GM19238 (cell line): ENCODE data around the gene ZNF441.
"Not testable (repeated sequence)": the region's sequence is repeated elsewhere in the genome, so short reads cannot be mapped to it uniquely, and the experiment has no call there.

ENCODE experiments used
- DNase-seq: peaks from one replicate; pipeline ENCODE4 v3.0.0; 2011; ENCODE audit warnings: low spot score; ENCODE audit not compliant: insufficient read length

ZNF441 gene

GRCh38 chr19:11780431-11781020, 13.7 kb downstream of the ZNF441 start:
- DNase-seq = no peak

DNA sequence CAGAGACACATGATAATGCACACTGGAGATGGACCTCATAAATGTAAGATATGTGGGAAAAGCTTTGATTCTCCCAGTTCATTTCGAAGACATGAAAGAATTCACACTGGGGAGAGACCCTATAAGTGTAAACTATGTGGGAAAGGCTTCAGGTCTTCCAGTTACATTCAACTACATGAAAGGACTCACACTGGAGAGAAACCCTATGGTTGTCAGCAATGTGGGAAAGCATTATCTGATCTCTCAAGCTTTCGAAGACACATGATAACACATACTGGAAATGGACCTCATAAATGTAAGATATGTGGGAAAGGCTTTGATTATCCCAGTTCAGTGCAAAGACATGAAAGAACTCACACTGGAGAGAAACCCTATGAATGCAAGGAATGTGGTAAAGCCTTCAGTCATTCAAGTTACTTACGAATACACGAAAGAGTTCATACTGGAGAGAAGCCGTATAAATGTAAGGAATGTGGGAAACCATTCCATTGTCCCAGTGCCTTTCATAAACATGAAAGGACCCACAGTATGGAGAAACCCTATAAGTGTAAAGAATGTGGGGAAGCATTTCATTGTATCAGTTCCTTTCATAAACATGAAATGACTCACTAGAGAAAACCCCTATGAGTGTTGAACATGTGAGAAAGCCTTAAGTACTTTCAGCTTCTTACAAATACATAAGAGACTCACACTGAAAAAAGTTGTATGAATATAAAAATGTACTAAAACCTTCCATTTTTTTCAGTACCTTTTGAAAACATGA, 14.7 kb downstream of the ZNF441 start:
- DNase-seq = no peak

- DNase-seq = no peak
These were observed 17.0 kb downstream of the ZNF441 start for GRCh38 chr19:11783767-11784166.

DNA sequence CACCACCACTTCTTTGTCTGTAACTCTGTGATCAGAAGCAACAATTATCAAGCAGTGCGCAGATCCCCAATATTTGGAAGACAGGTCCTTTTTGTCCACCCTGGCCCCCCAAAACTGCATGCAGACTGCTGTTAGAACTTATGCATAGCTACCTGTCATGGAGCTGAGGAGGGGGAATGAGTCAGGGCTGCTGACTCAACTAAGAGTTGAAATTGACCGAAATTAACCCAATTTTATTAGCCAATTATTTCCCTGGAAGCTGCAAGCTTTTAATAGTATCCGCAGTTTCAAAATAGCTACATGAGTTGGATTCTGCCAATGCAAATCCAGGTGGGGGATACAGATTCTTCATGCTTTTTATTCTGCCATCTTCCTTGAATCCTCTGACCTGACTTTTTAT, 17.6 kb downstream of the ZNF441 start:
- no peak for DNase-seq

- no peak for DNase-seq
These were observed 20.7 kb downstream of the ZNF441 start for GRCh38 chr19:11787536-11787935.

- no peak for DNase-seq
These were observed 26.1 kb downstream of the ZNF441 start for GRCh38 chr19:11792942-11793341.

DNA sequence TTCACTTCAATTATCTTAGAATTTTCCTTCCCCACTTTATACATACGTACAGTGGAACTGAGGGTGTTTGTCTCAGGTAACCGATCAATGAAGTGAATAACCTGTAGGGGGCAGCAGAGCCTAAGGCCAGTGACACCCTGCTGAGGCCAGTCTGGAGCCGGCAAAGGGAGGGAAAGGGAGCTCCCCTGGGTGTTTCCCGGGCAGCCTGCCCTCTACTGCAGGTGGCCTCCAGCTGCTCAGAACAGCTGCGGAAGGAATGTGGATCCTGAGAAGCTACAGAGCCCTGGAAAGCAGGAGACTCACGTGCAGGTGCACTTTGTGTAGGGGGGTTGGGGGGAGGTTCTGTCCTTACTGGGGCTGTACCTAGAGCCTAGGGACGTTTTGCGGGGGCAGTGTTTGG, 30.7 kb downstream of the ZNF441 start:
- DNase-seq = peak; percentile 61

GRCh38 chr19:11798391-11799330, 31.9 kb downstream of the ZNF441 start, which contains the start of gene ZNF491:
Gene ZNF491 (plus strand): TSS chr19:11798523. CDS start chr19:11805954, 7,431 bp downstream.
- peak; percentile 93 for DNase-seq

DNA sequence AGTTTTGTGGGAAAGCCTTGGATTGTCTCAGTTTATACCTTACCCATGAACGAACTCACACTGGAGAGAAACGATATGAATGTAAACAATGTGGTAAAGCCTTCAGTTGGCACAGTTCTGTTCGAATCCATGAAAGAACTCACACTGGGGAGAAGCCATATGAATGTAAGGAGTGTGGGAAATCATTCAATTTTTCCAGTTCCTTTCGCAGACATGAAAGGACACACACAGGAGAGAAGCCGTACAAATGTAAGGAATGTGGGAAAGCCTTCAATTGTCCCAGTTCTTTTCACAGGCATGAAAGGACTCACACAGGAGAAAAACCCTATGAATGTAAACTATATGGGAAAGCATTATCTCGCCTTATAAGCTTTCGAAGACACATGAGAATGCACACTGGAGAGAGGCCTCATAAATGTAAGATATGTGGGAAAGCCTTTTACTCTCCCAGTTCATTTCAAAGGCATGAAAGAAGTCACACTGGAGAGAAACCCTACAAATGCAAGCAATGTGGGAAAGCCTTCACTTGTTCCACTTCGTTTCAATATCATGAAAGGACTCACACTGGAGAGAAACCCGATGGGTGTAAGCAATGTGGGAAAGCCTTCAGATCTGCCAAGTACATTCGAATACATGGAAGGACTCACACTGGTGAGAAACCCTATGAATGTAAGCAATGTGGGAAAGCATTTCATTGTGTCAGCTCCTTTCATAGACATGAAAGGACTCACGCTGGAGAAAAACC, 39.7 kb downstream of the ZNF441 start:
- no peak for DNase-seq

DNA sequence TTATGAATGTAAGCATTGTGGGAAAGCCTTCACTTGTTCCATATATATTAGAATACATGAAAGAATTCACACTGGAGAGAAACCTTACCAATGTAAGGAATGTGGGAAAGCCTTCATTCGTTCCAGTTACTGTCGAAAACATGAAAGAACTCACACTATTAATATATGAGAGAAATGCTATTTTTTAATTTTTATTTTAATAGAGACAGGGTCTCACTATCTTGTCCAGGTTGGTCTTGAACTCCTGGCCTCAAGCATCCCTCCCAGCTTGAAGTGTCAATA, 40.2 kb downstream of the ZNF441 start:
- DNase-seq = no peak

GRCh38 chr19:11813703-11814028, 46.9 kb downstream of the ZNF441 start:
- no peak for DNase-seq

GRCh38 chr19:11814029-11814699, 47.4 kb downstream of the ZNF441 start, which contains the start of gene ZNF440:
Gene ZNF440 (plus strand): TSS chr19:11814273. CDS start chr19:11814448, 175 bp downstream.
- peak; percentile 94 for DNase-seq

DNA sequence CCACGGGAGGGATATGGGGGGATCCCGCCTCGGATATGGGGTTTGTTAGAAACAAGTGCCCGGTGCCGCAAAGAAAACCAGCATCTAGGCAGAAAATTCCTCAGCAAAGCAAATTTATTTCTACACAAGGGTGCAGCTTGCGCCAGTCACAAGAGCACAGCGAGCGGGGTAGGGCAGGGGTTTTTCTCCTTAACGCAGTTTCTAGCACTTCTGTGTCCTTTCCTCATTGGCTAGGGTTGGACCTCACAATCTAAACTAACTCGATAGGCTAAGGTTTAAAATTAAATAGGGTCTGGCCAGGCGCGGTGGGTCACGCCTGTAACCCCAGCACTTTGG, 47.9 kb downstream of the ZNF441 start:
- DNase-seq = no peak

- no peak for DNase-seq
These were observed 54.8 kb downstream of the ZNF441 start for GRCh38 chr19:11821474-11822109.

GRCh38 chr19:11828957-11829876, 62.4 kb downstream of the ZNF441 start:
- DNase-seq = not testable (repeated sequence)

GRCh38 chr19:11832253-11832912, 65.6 kb downstream of the ZNF441 start:
- no peak for DNase-seq

- DNase-seq = no peak
These were observed 66.7 kb downstream of the ZNF441 start for GRCh38 chr19:11833541-11833940.
